K562 (cell line): ENCODE data around the gene HSD3B7. TPM values are rescaled to one million over a fixed set of nuclear protein-coding genes. Genes with fewer than 3 reads are reported as not detected.

Experiments used
- ATF7 ChIP-seq: fragments of 450-650 bp; IDR thresholded peaks from 2 replicates; pipeline ENCODE4 v1.7.1; 2014; ENCODE audit warnings: mild to moderate bottlenecking, moderate library complexity
- BRCA1 ChIP-seq, 2 experiments: fragments of 450-650 bp in 1 of 2; sonication (generic) in 1 of 2; formaldehyde crosslinking in 1 of 2; IDR thresholded peaks; 2 replicates each; pipeline versions ENCODE4 v1.5.0 to v1.6.1; 2017 to 2020; ENCODE audit warnings: mild to moderate bottlenecking in 1 of 2, missing genetic modification reagents in 1 of 2
- CSDE1 ChIP-seq, 2 experiments: fragments of 450-650 bp; IDR thresholded peaks; 2 replicates each; pipeline ENCODE4 v1.6.1; 2016; ENCODE audit warnings: mild to moderate bottlenecking in 1 of 2
- ESRRA ChIP-seq: fragments of 450-650 bp; IDR thresholded peaks from 2 replicates; pipeline ENCODE4 v1.6.1; 2014; ENCODE audit warnings: low read depth, mild to moderate bottlenecking, moderate library complexity, borderline replicate concordance
- FOXK1 ChIP-seq: sonication (generic); formaldehyde crosslinking; IDR thresholded peaks from 2 replicates; pipeline ENCODE4 v1.8.0; 2022; ENCODE audit warnings: missing genetic modification reagents, mild to moderate bottlenecking, borderline replicate concordance
- GATAD2A ChIP-seq: fragments of 450-650 bp; IDR thresholded peaks from 2 replicates; pipeline ENCODE4 v1.6.1; 2017
- KAT7 ChIP-seq: sonication (generic); formaldehyde crosslinking; IDR thresholded peaks from 2 replicates; pipeline ENCODE4 v1.8.0; 2022; ENCODE audit warnings: missing genetic modification reagents, mild to moderate bottlenecking, borderline replicate concordance
- NONO ChIP-seq, 2 experiments: fragments of 200-400 bp in 1 of 2; fragments of 450-650 bp in 1 of 2; formaldehyde crosslinking in 1 of 2; IDR thresholded peaks; 2 replicates each; pipeline ENCODE4 v1.6.1; 2017; ENCODE audit warnings: low read depth in 2 of 2, mild to moderate bottlenecking in 2 of 2, moderate library complexity in 2 of 2, low read length in 1 of 2
- NRF1 ChIP-seq, 2 experiments: fragments of 450-650 bp; IDR thresholded peaks in 1 of 2; conservative IDR thresholded peaks in 1 of 2; 2 replicates each; pipeline ENCODE4 v1.6.1; 2014; ENCODE audit warnings: mild to moderate bottlenecking in 2 of 2
- RBBP5 ChIP-seq: fragments of 200-600 bp; sonication (generic); IDR thresholded peaks from 2 replicates; pipeline ENCODE4 v1.6.1; 2012; ENCODE audit warnings: borderline replicate concordance, mild to moderate bottlenecking, low read length, control low read depth, inconsistent platforms; ENCODE audit not compliant: insufficient read depth, poor library complexity, severe bottlenecking
- RCOR1 ChIP-seq, 2 experiments: IDR thresholded peaks; 2 replicates each; pipeline ENCODE4 v1.6.1; 2012; ENCODE audit warnings: low read depth in 2 of 2, low read length in 2 of 2, borderline replicate concordance in 1 of 2, improper control_type of control experiment in 1 of 2
- RERE ChIP-seq: sonication (generic); formaldehyde crosslinking; IDR thresholded peaks from 2 replicates; pipeline ENCODE4 v1.8.0; 2023; ENCODE audit warnings: missing genetic modification reagents, mild to moderate bottlenecking, borderline replicate concordance
- RFX5 ChIP-seq: IDR thresholded peaks from 2 replicates; pipeline ENCODE4 v1.6.1; 2011; ENCODE audit warnings: low read depth, mild to moderate bottlenecking, improper control_type of control experiment, low read length
- SRSF7 ChIP-seq: fragments of 200-400 bp; formaldehyde crosslinking; optimal IDR thresholded peaks from 2 replicates; pipeline ENCODE3; 2017; ENCODE audit warnings: mild to moderate bottlenecking, low read depth, low read length
- ZNF124 ChIP-seq: sonication (generic); formaldehyde crosslinking; IDR thresholded peaks from 2 replicates; pipeline ENCODE4 v1.8.1; 2022; ENCODE audit warnings: missing genetic modification reagents
- ZNF134 ChIP-seq: fragments of 250-450 bp; sonication (Bioruptor Pico); conservative IDR thresholded peaks from 2 replicates; pipeline ENCODE4 v1.4.0; 2020
- ZSCAN29 ChIP-seq: fragments of 450-650 bp; IDR thresholded peaks from 2 replicates; pipeline ENCODE4 v1.6.1; 2017
- polyA plus RNA-seq, 8 experiments: library from polyadenylated mRNA; depleted of rRNA in 4 of 8; stranded (reverse) in 5 of 8; unstranded in 3 of 8; fragments of >200 nt; fragmentation: Nextera tagmentation in 2 of 8; fragmentation: Illumina TruSeq in 1 of 8; extraction: Ambion mirVana in 2 of 8; extraction: Trizol in 1 of 8; gene quantifications; 2 replicates each; pipeline versions ENCODE4 v1.2.1 to v1.2.3, GENCODE V29; 2011 to 2014; ENCODE audit warnings: inconsistent platforms in 1 of 8, missing spikeins in 1 of 8
- total RNA-seq, 7 experiments: library from RNA; depleted of rRNA in 6 of 7; stranded (reverse); fragments of >200 nt in 6 of 7; fragmentation: Illumina TruSeq in 2 of 7; extraction: Trizol in 2 of 7; gene quantifications; 2 replicates each; pipeline versions ENCODE4 v1.2.1 to v1.2.3, GENCODE V29; 2011 to 2021; ENCODE audit warnings: low replicate concordance in 1 of 7
- TF ChIP-seq, protein P1 (sequence below): fragments of 250-450 bp; sonication (Bioruptor Pico); IDR thresholded peaks from 2 replicates; pipeline ENCODE4 v1.8.0; 2022; ENCODE audit warnings: inconsistent platforms
- TF ChIP-seq, protein P2 (sequence below): fragments of 200-800 bp; sonication (Bioruptor generic); IDR thresholded peaks from 2 replicates; pipeline ENCODE4 v1.6.1; 2017; ENCODE audit warnings: missing genetic modification characterization, missing compliant biosample characterization

HSD3B7 gene
- total and polyA plus RNA-seq, 9 of the 15 experiments (the other 6 are each of a cell fraction or from before 2014, with no cell fraction given), result 5.4 to 49.1 (median 23.0) TPM

- TF ChIP-seq ESRRA (no peak), ZNF134 (no peak), RFX5 (no peak), ZSCAN29 (no peak), RERE (CRISPR knock-in tag) (no peak), NONO (IDR thresholded peaks at IDR 0.05; ENCODE audit: low read depth in 2 of 2, low read length in 1 of 2) (peak; percentile 36 to 79; a peak in 2 of 4 replicates), ZNF124 (CRISPR knock-in tag) (no peak), RCOR1 (IDR thresholded peaks at IDR 0.05; ENCODE audit: borderline replicate concordance in 1 of 2, low read depth in 2 of 2, low read length in 2 of 2) (no peak), BRCA1 (IDR thresholded peaks at IDR 0.05) (no peak), BRCA1 (CRISPR knock-in tag; IDR thresholded peaks at IDR 0.05) (no peak), GATAD2A (no peak), ATF7 (no peak), CSDE1 (IDR thresholded peaks at IDR 0.05) (no peak), SRSF7 (no peak), NRF1 (conservative IDR thresholded peaks at IDR 0.05 in 1 of 2, IDR thresholded peaks at IDR 0.05 in 1 of 2) (peak; percentile 75 to 82), FOXK1 (CRISPR knock-in tag) (peak; percentile 11; the same call in 1 of the 2 replicates), RBBP5 (peak; percentile 93), KAT7 (CRISPR knock-in tag) (peak; percentile 61; the same call in 1 of the 2 replicates)
- TF ChIP-seq, protein P1, sequence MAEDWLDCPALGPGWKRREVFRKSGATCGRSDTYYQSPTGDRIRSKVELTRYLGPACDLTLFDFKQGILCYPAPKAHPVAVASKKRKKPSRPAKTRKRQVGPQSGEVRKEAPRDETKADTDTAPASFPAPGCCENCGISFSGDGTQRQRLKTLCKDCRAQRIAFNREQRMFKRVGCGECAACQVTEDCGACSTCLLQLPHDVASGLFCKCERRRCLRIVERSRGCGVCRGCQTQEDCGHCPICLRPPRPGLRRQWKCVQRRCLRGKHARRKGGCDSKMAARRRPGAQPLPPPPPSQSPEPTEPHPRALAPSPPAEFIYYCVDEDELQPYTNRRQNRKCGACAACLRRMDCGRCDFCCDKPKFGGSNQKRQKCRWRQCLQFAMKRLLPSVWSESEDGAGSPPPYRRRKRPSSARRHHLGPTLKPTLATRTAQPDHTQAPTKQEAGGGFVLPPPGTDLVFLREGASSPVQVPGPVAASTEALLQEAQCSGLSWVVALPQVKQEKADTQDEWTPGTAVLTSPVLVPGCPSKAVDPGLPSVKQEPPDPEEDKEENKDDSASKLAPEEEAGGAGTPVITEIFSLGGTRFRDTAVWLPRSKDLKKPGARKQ, result no peak
- TF ChIP-seq, protein P2, sequence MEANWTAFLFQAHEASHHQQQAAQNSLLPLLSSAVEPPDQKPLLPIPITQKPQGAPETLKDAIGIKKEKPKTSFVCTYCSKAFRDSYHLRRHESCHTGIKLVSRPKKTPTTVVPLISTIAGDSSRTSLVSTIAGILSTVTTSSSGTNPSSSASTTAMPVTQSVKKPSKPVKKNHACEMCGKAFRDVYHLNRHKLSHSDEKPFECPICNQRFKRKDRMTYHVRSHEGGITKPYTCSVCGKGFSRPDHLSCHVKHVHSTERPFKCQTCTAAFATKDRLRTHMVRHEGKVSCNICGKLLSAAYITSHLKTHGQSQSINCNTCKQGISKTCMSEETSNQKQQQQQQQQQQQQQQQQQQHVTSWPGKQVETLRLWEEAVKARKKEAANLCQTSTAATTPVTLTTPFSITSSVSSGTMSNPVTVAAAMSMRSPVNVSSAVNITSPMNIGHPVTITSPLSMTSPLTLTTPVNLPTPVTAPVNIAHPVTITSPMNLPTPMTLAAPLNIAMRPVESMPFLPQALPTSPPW (CRISPR knock-in tag), result peak; percentile 95
Measured at GRCh38 chr16:30957456-30958174, 27.4 kb upstream of the HSD3B7 start, which contains the start of gene SETD1A (continued).
